ENCODE data around the gene HOOK2. TPM values are rescaled to one million over a fixed set of nuclear protein-coding genes. Genes with fewer than 3 reads are reported as not detected.

HOOK2 gene
- total and polyA plus RNA-seq, 12 donors, result 29.7 to 173 (median 57.8) TPM

- H3K4me1 ChIP-seq, result peaks cover 0 to 46% (median 35%) of the 10 kb centered on the region in 9 donors
- DNase-seq (peak; percentile 66 to 78), ATAC-seq (peak in 5 of 8 donors; percentile 3 to 35 (median 29))
- TF ChIP-seq CTCF (IDR thresholded peaks at IDR 0.05), result peak; percentile 88 to 95 (median 93)
- intact Hi-C loops (cut with DNase I), result loop anchor here in 8 of 10 donors (1.0 to 10.0 kb wide), 7 partner anchors 19 to 358 kb away; partner anchors contain the start of genes HOOK2 (in 1 of the 8), IER2 (in 1 of the 8) and STX10 (in 1 of the 8)
- WGBS, 2 donors, result 9 to 11% methylated on average over 18 of the region's 18 CpGs
- peaks cover 0 to 49% (median 15%) of the 10 kb centered on the region in 9 donors for H3K36me3 ChIP-seq
- no peaks in the 10 kb centered on the region for H3K27me3 ChIP-seq
- peak overlapping the region in 2 of 10 donors; percentile 1 to 17 for H3K4me3 ChIP-seq
- H3K27ac ChIP-seq, result peak overlapping the region in 9 of 10 donors; percentile 13 to 100 (median 36)
- no peaks in the 10 kb centered on the region for H3K9me3 ChIP-seq
Observed at GRCh38 chr19:12796146-12797071, 21.1 kb upstream of the HOOK2 start.

- H3K27ac ChIP-seq, result peak overlapping the region in 8 of 10 donors; percentile 32 to 100 (median 99)
- intact Hi-C loops (cut with DNase I), result loop anchor here in 8 of 10 donors (2.0 to 10.0 kb wide), 7 partner anchors 16 to 360 kb away; partner anchors contain the start of genes IER2 (in 2 of the 8), STX10 (in 2 of the 8) and TNPO2 (in 1 of the 8)
- H3K36me3 ChIP-seq, result peaks cover 0 to 43% (median 13%) of the 10 kb centered on the region in 9 donors
- DNase-seq, result no peak
- peaks cover 7 to 41% (median 31%) of the 10 kb centered on the region in 9 donors for H3K4me1 ChIP-seq
- no peak for TF ChIP-seq CTCF (IDR thresholded peaks at IDR 0.05)
- H3K27me3 ChIP-seq, result no peaks in the 10 kb centered on the region
- peak overlapping the region in 1 of 10 donors; percentile 100 for H3K4me3 ChIP-seq
- WGBS, 2 donors, result 91 to 92% methylated on average over 9 of the region's 9 CpGs
- ATAC-seq, result no peak
- H3K9me3 ChIP-seq, result no peaks in the 10 kb centered on the region
Observed at GRCh38 chr19:12794971-12795381, 19.6 kb upstream of the HOOK2 start.

DNA sequence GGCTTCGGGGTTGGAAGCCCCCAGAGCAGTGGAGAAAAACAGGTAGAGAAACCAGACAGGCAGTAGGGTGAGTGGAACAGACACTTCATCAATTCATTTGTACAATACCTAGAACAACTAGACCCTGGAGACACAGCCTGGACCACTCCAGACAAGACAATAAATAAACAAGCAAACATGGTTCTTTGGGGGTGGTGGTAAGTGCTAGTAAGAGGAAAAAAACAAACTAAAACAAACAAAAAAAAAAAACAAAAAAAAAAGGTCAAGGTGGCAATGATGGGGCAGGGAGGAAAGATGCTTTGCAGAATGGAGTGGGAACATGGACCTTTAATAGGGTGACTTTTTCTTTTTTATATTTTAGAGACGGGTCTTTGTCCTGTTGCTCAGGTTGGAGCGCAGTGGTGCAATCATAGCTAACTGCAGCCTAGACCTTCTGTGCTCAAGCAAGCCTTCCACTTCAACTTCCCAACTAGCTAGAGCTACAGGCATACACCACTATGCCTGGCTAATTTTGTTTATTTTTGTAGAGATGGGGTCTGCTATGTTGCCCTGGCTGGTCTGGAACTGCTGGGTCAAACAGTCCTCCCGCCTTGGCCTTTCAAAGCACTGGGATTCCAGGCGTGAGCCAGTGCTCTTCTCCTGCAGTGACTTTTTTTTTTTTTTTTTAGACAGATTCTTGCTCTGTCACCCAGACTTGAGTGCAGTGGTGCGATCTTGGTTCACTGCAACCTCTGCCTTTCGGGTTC is 19.0 kb upstream of the HOOK2 start:
- TF ChIP-seq CTCF (IDR thresholded peaks at IDR 0.05), result no peak
- Histone ChIP-seq H3K27ac (peak overlapping the region; percentile 94 to 100 (median 99)), H3K27me3 (no peaks in the 10 kb centered on the region), H3K4me3 (peak overlapping the region in 9 of 10 donors; percentile 70 to 100 (median 88)), H3K9me3 (no peaks in the 10 kb centered on the region), H3K4me1 (peaks cover 7 to 41% (median 30%) of the 10 kb centered on the region in 9 donors), H3K36me3 (peaks cover 0 to 37% (median 7%) of the 10 kb centered on the region in 9 donors)
- ATAC-seq (no peak), DNase-seq (no peak)
- intact Hi-C loops (cut with DNase I), result loop anchor here in 5 of 10 donors (2.0 to 10.0 kb wide), 5 partner anchors 16 to 360 kb away; partner anchors contain the start of genes IER2 (in 2 of the 5), STX10 (in 2 of the 5) and TNPO2 (in 1 of the 5)
- WGBS, 2 donors, result 78 to 80% methylated on average over 7 of the region's 7 CpGs

All from heart right ventricle (tissue), 16 donors.